HG02973 (cell line): ENCODE measurements around the gene TMEM30A.

ENCODE experiments used
- ATAC-seq: cut with Tn5 transposase; IDR thresholded peaks from one replicate; pipeline ENCODE4 v1.9.1; 2021; ENCODE audit warnings: moderate library complexity; ENCODE audit not compliant: unreplicated experiment

The TMEM30A gene

GRCh38 chr6:75220357-75220756 is 64.2 kb downstream of the TMEM30A start:
- no peak for ATAC-seq

GRCh38 chr6:75219263-75219662 is 65.3 kb downstream of the TMEM30A start:
- no peak for ATAC-seq

- ATAC-seq = no peak
These were observed 67.4 kb downstream of the TMEM30A start for GRCh38 chr6:75217193-75217592.

GRCh38 chr6:75215291-75215690 is 69.3 kb downstream of the TMEM30A start:
- no peak for ATAC-seq

GRCh38 chr6:75213732-75214131 is 70.9 kb downstream of the TMEM30A start:
- peak; percentile 48 for ATAC-seq

GRCh38 chr6:75213112-75213511 is 71.5 kb downstream of the TMEM30A start:
- no peak for ATAC-seq

GRCh38 chr6:75211920-75212590 is 72.5 kb downstream of the TMEM30A start:
- no peak for ATAC-seq

- no peak for ATAC-seq
These were observed 73.5 kb downstream of the TMEM30A start for GRCh38 chr6:75210885-75211739.

- no peak for ATAC-seq
These were observed 75.3 kb downstream of the TMEM30A start for GRCh38 chr6:75209184-75209723.

GRCh38 chr6:75208298-75209183 is 76.1 kb downstream of the TMEM30A start:
- ATAC-seq = peak; percentile 74

- no peak for ATAC-seq
These were observed 77.8 kb downstream of the TMEM30A start for GRCh38 chr6:75206576-75207342.

GRCh38 chr6:75205776-75206575 is 78.6 kb downstream of the TMEM30A start, which contains the start of gene COL12A1:
TSS of gene COL12A1 (minus strand) at chr6:75206053. CDS start at chr6:75202792, 3,261 bp downstream.
- ATAC-seq = no peak

- no peak for ATAC-seq
These were observed 79.4 kb downstream of the TMEM30A start for GRCh38 chr6:75204959-75205775.

GRCh38 chr6:75204217-75204958 is 80.2 kb downstream of the TMEM30A start:
- no peak for ATAC-seq

- ATAC-seq = no peak
These were observed 80.9 kb downstream of the TMEM30A start for GRCh38 chr6:75203721-75204120.
